LNCAP (cell line): Measurements from ENCODE around the gene MAP2K2.

Experiments
- TF ChIP-seq, protein P1 (sequence below): fragments of 450-650 bp; IDR thresholded peaks from 2 replicates; pipeline ENCODE4 v1.5.1; 2017; ENCODE audit warnings: mild to moderate bottlenecking

The MAP2K2 gene

DNA sequence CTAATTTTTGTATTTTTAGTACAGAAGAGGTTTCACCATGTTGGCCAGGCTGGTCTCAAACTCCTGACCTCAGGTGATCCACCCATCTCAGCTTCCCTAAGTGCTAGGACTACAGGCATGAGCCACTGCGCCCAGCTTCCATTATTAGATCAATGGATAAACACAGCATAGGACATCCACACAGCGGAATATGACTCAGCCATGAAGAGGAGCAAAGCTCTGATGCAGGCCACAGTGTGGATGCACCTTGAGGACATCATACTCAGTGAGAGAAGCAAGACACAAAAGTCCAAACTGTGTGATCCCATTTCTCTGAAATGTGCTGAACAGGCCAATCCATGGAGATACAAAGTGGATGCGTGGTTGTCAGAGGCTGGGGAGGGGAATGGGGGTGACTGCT lies 52.3 kb downstream of the MAP2K2 start:
- TF ChIP-seq, protein P1, sequence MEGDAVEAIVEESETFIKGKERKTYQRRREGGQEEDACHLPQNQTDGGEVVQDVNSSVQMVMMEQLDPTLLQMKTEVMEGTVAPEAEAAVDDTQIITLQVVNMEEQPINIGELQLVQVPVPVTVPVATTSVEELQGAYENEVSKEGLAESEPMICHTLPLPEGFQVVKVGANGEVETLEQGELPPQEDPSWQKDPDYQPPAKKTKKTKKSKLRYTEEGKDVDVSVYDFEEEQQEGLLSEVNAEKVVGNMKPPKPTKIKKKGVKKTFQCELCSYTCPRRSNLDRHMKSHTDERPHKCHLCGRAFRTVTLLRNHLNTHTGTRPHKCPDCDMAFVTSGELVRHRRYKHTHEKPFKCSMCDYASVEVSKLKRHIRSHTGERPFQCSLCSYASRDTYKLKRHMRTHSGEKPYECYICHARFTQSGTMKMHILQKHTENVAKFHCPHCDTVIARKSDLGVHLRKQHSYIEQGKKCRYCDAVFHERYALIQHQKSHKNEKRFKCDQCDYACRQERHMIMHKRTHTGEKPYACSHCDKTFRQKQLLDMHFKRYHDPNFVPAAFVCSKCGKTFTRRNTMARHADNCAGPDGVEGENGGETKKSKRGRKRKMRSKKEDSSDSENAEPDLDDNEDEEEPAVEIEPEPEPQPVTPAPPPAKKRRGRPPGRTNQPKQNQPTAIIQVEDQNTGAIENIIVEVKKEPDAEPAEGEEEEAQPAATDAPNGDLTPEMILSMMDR, result no peak

DNA sequence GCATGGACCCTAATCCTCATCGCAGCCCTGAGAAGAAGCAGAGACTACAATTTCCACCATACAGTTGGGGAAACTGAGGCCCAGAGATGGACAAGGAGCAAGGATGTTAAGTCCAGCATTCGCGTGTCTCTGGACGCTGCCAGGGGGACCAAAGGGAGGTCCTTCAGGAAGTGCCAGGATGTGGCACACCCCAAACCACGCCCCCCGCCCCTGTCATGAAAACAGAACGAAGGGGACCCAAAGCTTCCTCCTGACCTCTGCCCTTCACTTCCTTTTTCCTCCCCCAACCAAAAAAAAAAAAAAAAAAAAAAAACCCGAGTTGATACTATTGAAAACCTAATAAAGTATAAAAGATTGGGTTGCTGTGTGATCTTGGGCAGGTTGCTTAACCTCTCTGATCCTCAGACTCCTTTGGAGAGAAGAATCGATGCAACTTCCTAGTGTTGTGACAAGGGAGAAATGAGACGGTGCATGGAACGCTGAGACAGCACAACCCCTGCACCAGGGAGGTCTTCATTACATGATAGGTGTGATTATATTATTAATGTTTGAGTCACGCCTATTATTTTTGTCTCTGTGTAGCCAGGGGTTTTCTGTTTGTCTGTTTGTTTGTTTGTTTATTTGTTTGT lies 54.5 kb downstream of the MAP2K2 start:
- TF ChIP-seq, protein P1, result no peak

DNA sequence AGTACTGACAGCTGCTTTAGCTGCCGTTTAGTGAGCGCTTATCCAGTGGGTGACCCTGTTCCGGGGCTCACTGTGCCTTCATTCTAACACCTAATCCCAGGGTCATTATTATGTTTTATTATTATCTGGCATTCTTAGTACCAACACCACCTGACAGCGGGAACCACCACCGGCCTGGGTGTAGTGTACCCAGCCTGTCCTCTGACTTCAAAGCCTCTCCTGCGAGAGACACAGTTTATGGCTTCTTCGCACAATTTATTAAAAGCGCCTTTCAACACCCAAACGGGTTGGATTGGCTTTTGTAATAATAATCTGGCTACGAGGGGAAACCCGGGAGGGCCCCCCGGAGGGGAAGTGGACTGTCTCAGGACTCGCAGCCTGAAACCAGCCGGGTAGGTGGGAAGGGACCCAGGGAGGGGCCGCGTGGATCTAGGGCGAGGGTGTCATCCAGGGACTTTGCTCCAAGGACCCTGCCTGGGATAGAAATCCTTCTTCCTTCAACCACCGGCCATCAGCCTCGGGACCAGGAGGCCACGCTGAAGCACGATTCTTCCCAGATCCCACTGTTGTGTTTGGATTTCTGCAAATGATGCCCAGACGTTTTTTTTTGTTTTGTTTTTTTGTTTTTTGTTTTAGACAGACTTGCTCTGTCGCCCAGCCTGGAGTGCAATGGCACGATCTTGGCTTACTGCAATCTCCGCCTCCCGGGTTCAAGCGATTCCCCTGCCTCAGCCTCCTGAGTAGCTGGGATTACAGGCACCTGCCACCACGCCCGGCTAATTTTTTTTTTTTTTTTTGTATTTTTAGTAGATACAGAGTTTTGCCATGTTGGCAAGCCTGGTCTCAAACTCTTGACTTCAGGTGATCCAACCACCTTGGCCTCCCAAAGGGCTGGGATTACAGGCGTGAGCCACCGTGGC lies 55.6 kb downstream of the MAP2K2 start:
- TF ChIP-seq, protein P1, result no peak

DNA sequence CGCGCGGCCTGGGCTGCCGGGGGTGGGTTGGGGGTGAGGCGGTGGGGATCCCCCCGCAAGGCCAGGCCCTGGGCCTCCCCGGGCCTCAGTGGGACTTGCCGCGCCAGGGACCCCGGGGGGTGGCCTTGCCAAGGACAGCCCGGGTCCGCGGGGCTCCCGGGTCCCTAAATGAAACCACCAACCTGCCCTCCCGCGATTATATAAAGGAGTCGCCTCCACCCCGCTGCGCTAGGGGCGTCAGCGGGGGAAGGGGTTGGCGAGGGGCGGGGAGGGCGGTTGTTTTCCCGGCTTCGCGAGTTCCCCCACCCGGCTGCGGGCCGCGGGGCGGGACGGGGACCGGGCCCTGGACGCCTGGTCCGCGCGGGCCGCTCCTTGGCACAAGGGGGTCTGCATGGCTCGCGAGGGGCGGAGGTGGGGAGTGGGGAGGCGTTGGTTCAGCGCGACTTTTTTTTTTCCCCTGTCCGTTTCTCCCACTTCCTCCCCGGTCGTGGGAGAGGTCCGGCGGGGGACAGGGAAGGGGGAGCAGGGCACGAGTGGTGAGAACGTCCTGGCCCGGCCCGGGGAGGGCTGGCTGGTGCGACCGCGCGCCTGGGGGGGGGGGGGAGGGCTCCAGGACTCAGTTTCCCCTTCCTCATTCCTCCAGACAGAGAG lies 56.4 kb downstream of the MAP2K2 start:
- TF ChIP-seq, protein P1, result no peak

DNA sequence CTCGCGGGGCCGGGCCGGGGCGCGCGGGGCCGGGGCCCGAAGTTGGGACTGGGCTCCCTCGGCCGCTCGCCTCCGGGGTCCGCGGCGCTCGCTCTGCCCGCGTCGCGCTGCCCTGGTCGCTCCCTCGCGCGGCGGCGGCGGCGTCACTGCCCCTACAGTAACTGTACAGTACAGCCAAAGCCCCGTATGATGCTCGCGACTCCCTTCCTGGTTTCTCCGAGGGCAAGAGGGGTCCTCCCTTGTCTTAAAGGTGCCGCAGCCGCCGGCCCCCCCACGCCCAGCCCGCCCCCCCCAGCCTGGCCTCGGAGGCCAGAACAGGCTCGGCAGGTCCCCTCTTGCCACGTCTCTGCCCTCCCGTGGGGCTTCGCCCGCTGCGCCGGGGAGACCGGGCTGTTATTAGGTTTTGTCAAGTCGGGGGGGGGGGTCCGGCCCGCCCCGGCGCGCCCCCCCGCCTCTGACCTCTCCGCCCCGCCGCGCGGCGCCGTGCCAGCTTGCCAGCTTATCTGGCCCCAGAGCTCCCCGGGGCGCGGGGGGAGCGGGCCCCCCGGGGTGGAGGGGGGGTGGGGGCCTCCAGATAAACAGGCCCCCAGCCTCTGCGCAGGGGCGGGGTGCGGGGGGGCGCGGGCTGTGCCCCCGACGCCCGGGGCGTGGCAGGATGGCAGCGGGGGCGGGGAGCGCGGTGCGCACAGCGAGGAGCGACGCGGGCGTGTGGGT lies 57.1 kb downstream of the MAP2K2 start, which contains the start of gene ZBTB7A:
TSS of gene ZBTB7A (minus strand) at position 218 of the 714 bp plus-strand sequence. CDS start 11,667 bp downstream, outside the sequence.
- TF ChIP-seq, protein P1, result no peak

DNA sequence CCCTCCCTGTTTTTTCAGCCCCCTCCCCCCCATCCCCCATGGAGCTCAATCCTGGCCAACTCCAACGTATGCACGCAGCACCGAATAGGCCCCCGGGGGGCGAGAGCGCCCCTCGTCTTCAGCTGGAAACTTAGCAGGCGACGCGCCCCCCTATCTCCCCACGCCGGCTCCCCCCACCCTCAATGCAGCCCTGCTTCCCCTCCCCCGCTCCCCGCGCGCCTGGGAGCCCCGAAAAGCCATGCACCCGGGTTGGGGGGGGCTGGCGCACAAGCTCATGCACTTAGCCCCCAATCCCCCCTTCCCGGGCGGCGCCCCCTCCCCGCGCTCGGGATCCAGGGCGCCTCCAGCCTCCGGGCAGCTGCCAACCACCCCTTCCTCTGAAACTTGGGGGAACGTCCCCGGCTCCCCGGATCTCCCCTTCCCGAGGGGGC lies 57.7 kb downstream of the MAP2K2 start:
- TF ChIP-seq, protein P1, result no peak
